GM19240 (cell line): ENCODE data around the gene MYH11.
"Not testable (repeated sequence)": the region's sequence is repeated elsewhere in the genome, so short reads cannot be mapped to it uniquely, and the experiment has no call there.

Source experiments
- DNase-seq: peaks from one replicate; pipeline ENCODE4 v3.0.0; 2011; ENCODE audit warnings: low spot score; ENCODE audit not compliant: insufficient read length

The MYH11 gene

GRCh38 chr16:15843635-15844279 is 13.1 kb downstream of the MYH11 start:
- DNase-seq, result no peak

DNA sequence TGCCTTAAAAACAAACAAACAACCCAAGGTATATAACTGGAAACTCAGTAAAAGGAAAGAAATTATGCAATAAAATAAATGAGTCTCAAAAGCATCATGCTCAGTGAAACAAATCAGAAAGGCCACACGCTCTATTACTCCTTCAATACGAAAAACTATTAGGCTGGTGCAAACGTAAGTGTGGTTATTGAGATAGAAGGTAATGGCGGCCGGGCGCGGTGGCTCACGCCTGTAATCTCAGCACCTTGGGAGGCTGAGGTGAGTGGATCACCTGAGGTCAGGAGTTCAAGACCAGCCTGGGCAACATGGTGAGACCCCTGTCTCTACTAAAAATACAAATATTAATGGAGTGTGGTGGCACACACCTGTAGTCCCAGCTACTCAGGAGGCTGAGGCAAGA is 17.6 kb downstream of the MYH11 start:
- DNase-seq, result not testable (repeated sequence)

DNA sequence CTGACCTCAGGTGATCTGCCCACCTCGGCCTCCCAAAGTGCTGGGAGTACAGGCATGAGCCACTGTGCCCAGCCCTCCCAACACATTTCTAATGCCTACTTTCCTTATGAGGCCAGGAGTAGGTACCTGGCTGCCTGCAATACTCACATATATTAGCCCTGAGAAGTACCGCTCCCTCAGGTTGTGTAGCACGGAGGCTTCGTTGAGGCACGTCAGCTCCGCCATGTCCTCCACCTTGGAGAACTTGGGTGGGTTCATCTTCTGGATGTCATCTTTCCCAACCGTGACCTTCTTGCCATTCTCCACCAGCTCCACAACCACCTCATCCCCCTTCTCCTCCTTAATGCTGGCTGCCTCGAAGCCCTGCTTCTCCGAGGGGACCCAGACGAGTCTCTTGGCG is 19.1 kb downstream of the MYH11 start:
- DNase-seq, result no peak

DNA sequence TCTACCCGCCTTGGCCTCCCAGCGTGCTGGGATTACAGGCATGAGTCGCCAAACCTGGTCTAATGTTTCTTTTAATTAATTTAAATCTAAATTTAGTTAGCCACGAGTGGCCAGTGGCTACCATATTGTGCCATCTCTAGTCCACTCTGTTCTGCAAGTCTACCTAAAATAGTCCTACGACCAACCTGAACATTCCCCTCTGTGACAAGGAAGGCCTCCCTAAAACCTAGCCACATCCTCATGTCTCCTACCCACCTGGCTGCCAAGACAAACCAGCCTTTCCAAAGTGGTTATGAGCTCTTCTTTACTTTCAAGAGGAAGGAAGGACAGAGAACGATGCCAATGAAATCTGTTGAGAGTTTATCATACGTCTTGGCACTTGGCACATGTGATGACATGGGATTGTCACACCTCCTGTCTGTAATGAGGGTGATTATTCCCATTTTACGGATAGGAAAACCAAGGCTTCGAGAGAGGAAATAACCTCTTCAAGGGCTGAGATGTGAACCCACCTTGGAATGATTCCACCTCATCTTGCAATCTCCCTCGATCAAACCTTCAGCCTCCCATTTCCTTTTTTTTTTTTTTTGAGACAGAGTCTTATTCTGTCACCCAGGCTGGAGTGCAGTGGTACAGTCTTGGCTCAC is 19.7 kb downstream of the MYH11 start:
- no peak for DNase-seq

DNA sequence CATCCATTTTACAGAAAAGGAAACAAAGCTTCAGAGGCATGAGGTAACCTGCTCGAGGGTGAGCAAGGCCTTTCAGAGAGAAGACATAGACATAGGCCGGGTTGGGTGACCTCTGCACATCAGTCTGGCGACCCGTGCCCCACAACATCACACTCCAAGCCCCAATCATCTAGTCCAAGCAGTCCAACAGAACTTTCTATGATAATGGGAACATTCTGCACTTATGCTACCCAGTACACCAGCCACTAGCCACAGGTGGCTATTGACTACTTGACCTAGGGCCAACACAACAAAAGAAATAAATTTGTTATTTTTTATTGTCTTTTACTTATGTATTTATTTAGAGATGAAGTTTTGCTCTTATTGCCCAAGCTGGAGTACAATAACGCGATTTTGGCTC is 20.8 kb downstream of the MYH11 start:
- DNase-seq, result no peak

DNA sequence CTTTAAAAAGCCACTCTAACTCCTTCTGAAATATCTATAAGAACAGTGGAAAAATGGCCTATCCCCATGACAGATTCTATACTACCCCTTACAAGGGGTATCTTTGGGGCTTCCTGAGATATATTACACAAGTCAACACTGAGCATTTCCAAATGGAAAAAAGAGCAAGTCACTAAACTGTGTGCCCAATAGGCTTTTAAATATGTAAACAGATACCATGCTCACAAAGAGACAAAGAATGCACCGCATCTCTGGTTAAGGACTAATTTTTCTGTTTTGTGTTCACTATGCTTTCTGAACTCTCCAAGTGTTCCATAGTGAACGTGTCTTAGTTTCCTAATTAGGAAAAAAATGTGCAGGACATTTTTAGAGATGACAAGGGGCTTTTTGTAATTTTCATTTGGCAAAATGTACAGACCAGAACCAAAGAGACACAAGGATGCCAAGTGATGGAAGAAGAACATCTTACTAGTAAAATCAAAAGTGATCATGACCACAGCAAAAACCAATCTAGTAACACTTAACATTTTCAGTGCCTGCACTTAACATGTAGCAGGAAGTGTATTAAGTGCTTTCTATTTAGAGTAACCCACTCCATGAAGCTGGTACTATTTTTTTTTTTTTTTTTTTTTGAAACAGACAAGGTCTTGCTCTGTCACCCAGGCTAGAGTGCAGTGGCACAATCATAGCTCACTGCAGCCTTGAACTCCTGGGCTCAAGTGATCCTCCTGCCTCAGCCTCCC is 21.5 kb downstream of the MYH11 start:
- DNase-seq, result no peak

DNA sequence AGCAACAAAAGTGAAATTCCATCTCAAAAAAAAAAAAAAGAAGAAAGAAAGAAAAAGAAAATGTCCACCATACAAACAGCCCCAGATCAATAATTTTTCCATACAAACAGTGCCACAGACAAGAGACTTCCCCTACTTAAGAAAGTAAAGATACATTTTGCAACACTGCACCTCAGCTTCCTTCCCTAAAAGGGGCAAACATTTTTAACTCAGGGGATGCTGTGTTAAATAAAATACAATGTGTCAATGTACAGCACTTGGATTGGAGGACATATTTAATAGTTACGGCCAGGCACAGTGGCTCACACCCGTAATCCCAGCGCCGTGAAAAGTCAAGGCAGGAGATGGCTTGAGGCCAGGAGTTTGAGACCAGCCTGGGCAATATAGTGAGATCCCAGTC is 22.3 kb downstream of the MYH11 start:
- no peak for DNase-seq

DNA sequence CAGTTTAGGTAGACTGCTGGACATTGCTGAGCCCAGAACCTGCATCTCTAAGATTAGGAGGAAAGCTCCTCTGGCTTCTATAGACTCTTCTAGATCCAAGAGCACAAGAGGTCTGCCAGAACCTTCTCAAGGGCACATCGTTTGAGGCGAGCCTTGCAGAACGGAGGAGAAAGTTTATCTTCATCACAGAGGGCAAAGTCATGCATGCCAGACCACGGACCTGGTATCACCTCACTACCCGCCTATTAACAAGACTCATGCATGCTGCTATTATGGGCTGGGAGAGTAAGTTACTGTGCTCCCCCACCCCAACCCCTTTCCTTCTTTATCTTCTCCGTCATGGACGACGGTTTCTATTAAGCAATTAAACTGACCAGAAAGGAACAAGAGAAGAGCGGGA is 23.3 kb downstream of the MYH11 start:
- DNase-seq, result no peak

- DNase-seq, result no peak
These were observed 24.6 kb downstream of the MYH11 start for GRCh38 chr16:15832241-15832640.

DNA sequence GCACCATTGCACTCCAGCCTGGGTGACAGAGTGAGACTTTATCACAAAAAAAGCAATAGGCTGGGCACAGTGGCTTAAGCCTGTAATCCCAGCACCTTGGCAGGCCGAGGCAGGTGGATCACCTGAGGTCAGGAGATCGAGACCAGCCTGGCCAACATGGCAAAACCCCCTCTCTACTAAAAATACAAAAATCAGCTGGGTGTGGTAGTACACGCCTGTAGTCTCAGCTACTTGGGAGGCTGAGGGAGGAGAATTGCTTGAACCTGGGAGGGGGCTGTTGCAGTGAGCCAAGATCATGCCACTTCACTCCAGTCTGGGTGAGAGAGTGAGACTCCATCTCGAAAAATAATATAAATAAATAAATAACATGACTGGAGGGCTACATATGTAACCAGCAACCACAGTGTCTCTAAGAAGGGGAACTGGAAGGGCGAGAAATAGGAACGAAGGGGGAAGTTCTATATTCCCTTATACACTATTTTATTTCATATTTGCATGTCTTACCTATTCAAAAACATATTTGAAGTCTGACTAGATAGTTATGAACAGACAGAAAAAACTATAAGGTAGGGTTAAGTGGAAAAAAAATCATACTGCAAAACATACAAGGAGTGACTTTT is 25.9 kb downstream of the MYH11 start:
- no peak for DNase-seq

GRCh38 chr16:15829460-15829859 is 27.4 kb downstream of the MYH11 start:
- no peak for DNase-seq

GRCh38 chr16:15827709-15828343 is 29.0 kb downstream of the MYH11 start:
- no peak for DNase-seq

DNA sequence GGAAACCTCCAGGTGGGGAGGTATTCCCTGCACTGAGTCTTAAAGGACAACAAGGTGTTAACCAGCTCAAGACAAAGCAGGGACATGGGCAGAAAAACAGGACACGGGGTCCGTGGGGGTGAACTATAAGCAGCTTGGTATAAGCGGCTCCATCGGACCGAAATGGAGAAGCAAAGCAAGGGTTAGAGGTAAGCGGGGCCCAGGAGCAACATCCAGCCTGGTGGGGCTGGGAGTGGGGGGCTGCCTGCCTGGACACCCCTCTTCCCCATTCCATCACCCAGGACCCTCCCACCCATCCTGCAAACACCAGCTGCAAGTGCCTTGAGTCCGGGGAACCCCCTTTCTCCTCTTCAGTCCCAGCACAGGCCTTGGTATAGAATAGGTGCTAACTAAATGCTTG is 29.5 kb downstream of the MYH11 start:
- DNase-seq, result no peak

DNA sequence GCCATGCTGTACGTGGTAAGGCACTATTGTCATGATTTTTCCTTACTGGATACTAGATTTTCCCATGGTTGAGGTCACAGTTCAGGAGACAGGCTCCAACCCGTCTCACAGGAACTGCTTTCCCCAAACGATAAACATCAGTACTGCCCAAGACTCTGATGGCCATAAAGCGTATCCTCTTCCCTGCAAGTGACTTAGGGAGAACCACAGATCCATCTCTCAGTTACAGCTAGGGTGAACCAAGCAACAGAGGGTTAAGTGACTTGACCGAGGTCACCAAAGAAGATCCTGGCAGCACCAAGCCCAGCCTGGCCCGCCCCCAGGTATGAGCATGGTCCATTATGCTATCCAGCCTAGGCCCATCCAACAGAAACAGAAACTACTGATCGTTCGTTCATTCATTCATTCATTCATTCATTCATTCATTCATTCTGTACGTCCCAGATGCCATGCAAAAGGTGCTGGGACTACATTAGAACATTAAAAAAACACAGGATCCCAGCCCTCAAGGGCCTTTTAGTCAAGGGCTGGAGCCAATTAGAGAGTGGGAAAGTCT is 31.0 kb downstream of the MYH11 start:
- no peak for DNase-seq

DNA sequence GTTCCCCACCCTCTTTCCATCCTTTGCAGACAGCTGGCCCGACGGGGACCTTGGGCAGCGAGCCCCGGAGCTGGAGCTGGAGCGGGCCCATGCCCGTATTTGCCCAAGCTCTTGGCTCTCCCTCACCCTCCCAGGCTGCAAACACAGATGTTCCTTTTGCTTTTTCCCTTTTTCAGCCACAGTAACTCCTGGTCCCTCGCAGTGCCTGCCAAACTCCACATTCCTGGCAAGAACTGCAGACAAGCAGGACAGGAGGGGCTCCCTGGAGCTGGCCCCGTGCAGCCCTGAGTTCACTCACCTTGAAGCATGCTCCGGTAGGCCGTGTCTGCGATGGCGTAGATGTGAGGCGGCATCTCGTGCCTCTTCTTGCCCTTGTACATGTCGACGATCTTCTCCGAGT is 33.9 kb downstream of the MYH11 start:
- DNase-seq, result no peak

DNA sequence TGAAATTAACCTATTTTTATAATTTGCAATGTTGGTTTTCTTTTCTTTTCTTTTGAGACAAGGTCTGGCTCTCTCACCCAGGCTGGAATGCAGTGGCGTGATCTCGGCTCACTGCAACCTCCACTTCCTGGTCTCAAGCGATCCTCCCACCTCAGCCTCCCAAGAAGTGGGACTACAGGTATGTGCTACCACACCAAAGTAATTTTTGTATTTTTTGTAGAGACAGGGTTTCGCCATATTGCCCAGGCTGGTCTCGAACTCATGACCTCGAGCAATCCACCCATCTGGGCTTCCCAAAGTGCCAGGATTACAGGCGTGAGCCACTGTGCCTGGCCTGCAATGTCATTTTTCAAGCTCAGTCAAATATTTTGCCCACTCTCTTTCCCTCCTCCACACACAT is 36.0 kb downstream of the MYH11 start:
- no peak for DNase-seq

GRCh38 chr16:15819046-15819445 is 37.8 kb downstream of the MYH11 start:
- DNase-seq, result no peak

- DNase-seq, result no peak
These were observed 39.4 kb downstream of the MYH11 start for GRCh38 chr16:15817446-15817845.

DNA sequence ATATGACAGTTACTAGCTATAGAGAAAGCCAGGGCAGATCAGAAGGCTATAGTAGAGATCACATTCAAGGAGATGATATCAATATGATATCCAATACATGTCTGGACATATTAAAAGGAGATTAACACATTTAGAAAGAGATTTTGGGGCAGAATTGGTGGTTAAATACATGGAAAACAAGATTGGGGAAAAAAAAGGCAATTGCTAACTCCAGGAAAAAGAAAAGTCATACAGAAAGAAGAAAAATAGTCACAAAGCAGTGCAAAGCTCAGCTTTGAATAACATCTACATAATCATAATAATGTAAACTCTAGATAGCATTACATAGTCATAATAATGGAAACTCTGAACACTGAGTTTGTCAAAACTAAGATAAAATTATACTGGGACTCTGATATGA is 40.6 kb downstream of the MYH11 start:
- DNase-seq, result no peak

- DNase-seq, result not testable (repeated sequence)
These were observed 44.5 kb downstream of the MYH11 start for GRCh38 chr16:15812401-15812750.
